Natural killer cell (primary cell): ENCODE data around the gene ALPI. TPM values are rescaled to one million over a fixed set of nuclear protein-coding genes. Genes with fewer than 3 reads are reported as not detected.
A peak's percentile ranks its signal among the peaks of the same experiment; 100 is the strongest.

Experiments
- ATAC-seq, 3 donors: fragments of 150-1000 bp in 2 of 3; fragments of 200-7000 bp in 1 of 3; cut with Tn5 transposase; 1 replicate in 1 of 3; 2 replicates in 2 of 3; pipeline ENCODE4 v1.10.0; 2021; ENCODE audit warnings: mild to moderate bottlenecking in 2 of 3, moderate library complexity in 2 of 3
- DNase-seq, 2 donors: peaks; one replicate each; pipeline versions ENCODE4 v3.0.0 to v3.0.0-alpha.2; 2013 to 2021; ENCODE audit warnings: mixed read lengths in 1 of 2
- H3K27ac ChIP-seq: one replicate; pipeline ENCODE4 v1.5.1; 2013; ENCODE audit warnings: mild to moderate bottlenecking, low read length
- H3K27me3 ChIP-seq: one replicate; pipeline ENCODE4 v1.6.1; 2013; ENCODE audit warnings: low read length; ENCODE audit not compliant: control insufficient read depth, insufficient read depth
- H3K36me3 ChIP-seq: one replicate; pipeline ENCODE4 v1.6.1; 2013; ENCODE audit warnings: low read length; ENCODE audit not compliant: control insufficient read depth, insufficient read depth
- H3K4me1 ChIP-seq: one replicate; pipeline ENCODE4 v1.6.1; 2013; ENCODE audit warnings: low read length; ENCODE audit not compliant: control insufficient read depth, insufficient read depth
- H3K4me3 ChIP-seq: one replicate; pipeline ENCODE4 v1.5.1; 2013; ENCODE audit warnings: low read length
- H3K9me3 ChIP-seq: one replicate; pipeline ENCODE4 v1.6.1; 2013; ENCODE audit warnings: low read length; ENCODE audit not compliant: control insufficient read depth, insufficient read depth
- H3K27ac Mint-ChIP-seq, 2 donors: one replicate each; pipeline ENCODE4 v1.8.0; 2022; ENCODE audit warnings: mild to moderate bottlenecking in 2 of 2, mixed read lengths in 2 of 2, moderate library complexity in 1 of 2
- H3K27me3 Mint-ChIP-seq, 2 donors: one replicate each; pipeline ENCODE4 v1.8.0; 2022; ENCODE audit warnings: low read depth in 2 of 2, mixed read lengths in 2 of 2
- H3K36me3 Mint-ChIP-seq: one replicate; pipeline ENCODE4 v1.8.0; 2022; ENCODE audit warnings: mixed read lengths
- H3K4me1 Mint-ChIP-seq, 2 donors: one replicate each; pipeline ENCODE4 v1.8.0; 2022; ENCODE audit warnings: mixed read lengths in 2 of 2
- H3K4me3 Mint-ChIP-seq: one replicate; pipeline ENCODE4 v1.8.0; 2022; ENCODE audit warnings: mild to moderate bottlenecking, moderate library complexity, mixed read lengths
- H3K9me3 Mint-ChIP-seq, 2 donors: one replicate each; pipeline ENCODE4 v1.8.0; 2022; ENCODE audit warnings: mixed read lengths in 2 of 2
- WGBS: methylation state at CpG from one replicate; pipeline ENCODE4 v1.1.7; 2013; ENCODE audit warnings: missing lambda C conversion rate; ENCODE audit not compliant: insufficient coverage; 5-methylcytosine and 5-hydroxymethylcytosine counted together
- intact Hi-C: fragments of 100-400 bp; cut with micrococcal nuclease; formaldehyde crosslinking; loops from one replicate; pipeline ENCODE4 v1.14.2; 2022
- total RNA-seq, 4 donors: library from RNA; stranded (reverse); fragments of 120-200 nt in 1 of 4; gene quantifications; one replicate each; pipeline versions ENCODE4 v1.2.3 to v1.2.4, GENCODE V29; 2013 to 2022
- TF ChIP-seq, protein P1 (sequence below): fragments of 200-600 bp; IDR thresholded peaks from one replicate; pipeline ENCODE4 v1.8.0; 2022; ENCODE audit warnings: antibody characterized with exemption

ALPI gene
- total RNA-seq, 3 donors from 2014 or later (not counting 1 experiment from before 2014, with no cell fraction given) = not detected

DNA sequence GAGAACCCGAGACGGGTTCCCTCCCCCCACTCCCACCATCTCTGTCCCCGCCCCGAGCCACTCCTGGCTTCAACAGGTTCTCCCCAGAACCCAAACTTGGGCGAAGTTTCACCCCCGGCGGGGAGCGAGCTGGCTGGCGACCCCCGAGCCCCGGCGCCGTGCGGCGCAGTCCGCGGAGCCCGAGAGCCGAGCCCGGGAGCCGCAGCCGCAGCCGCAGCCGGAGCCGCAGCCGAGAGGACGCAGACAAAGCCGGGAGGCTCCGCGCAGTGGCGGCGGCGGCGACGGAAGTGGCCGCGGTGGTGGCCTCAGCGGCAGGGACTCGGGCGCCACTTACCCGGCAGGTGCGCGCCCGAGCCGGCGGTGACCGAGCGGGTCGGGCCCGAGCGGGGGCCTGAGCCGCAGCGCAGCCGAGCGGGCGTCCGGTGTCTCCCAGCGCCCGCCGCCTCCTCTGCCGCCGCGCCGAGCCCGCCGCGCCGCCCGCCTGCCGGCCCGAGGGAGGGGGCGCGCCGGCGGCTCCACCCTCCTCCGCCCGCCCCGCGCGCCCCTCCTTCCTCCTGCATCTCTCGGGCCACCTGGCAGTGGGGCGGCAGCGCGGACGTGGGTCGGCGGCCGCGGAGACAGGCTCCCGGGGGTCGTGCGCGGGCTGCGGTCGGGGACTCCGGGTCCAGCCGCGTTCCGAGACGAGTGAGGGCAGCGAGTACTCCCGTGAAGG, 31.6 kb downstream of the ALPI start, which contains the start of gene ECEL1:
Gene ECEL1 (minus strand): TSS at position 450 of the 712 bp plus-strand sequence. CDS start 1,181 bp downstream, outside the sequence.
- TF ChIP-seq, protein P1, sequence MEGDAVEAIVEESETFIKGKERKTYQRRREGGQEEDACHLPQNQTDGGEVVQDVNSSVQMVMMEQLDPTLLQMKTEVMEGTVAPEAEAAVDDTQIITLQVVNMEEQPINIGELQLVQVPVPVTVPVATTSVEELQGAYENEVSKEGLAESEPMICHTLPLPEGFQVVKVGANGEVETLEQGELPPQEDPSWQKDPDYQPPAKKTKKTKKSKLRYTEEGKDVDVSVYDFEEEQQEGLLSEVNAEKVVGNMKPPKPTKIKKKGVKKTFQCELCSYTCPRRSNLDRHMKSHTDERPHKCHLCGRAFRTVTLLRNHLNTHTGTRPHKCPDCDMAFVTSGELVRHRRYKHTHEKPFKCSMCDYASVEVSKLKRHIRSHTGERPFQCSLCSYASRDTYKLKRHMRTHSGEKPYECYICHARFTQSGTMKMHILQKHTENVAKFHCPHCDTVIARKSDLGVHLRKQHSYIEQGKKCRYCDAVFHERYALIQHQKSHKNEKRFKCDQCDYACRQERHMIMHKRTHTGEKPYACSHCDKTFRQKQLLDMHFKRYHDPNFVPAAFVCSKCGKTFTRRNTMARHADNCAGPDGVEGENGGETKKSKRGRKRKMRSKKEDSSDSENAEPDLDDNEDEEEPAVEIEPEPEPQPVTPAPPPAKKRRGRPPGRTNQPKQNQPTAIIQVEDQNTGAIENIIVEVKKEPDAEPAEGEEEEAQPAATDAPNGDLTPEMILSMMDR = no peak
- Mint-ChIP-seq H3K4me3 (peak within 1 kb of the TSS; percentile 31), H3K27me3 (peaks cover 28 to 31% of the 10 kb centered on the region in 2 donors), H3K4me1 (peaks cover 4 to 5% of the 10 kb centered on the region in 2 donors), H3K36me3 (no peaks in the 10 kb centered on the region), H3K27ac (no peak within 1 kb of the TSS), H3K9me3 (no peaks in the 10 kb centered on the region)
- WGBS = under 1% methylated on average over 102 of the region's 102 CpGs
- ATAC-seq (peak in 1 of 3 donors; percentile 42), DNase-seq (no peak)
- Histone ChIP-seq H3K27ac (no peak within 1 kb of the TSS), H3K4me3 (no peak within 1 kb of the TSS), H3K9me3 (no peaks in the 10 kb centered on the region), H3K27me3 (peaks cover 8% of the 10 kb centered on the region), H3K4me1 (peaks cover 6% of the 10 kb centered on the region), H3K36me3 (no peaks in the 10 kb centered on the region)
- intact Hi-C loops = no loop called here

DNA sequence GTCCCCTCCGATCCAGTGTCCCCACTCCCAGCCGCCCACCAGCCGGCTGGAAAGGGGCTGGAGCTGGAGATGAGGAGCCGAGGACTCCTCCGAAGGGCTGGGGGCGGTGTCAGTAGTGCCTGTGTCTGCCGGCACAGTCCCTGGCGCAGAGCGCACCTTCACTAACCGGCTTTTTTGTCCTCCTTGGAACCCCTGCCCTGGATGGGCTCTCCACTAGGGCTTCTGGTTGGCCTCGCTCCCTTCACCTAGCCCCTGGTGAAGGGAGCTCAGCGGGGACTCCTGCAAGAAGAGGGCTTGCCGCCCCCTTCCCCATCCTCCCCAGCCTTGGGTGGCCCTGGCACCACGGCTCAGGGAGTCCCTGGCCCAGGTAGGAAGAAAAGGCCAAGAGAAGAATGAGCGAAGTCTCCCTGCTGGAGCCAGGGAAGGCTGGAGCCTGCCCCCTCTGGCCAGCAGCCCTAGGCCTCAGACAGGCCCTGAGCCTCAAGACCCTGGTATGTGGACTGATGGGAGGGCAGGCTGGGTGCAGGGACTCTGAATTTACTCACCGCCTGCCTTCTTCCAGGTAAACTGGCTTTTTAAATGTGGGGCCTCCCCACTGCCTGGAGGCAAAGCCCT, 32.3 kb downstream of the ALPI start:
- Mint-ChIP-seq H3K27ac (no peak overlapping the region), H3K27me3 (peaks cover 28 to 35% of the 10 kb centered on the region in 2 donors), H3K4me3 (no peak overlapping the region), H3K36me3 (no peaks in the 10 kb centered on the region), H3K4me1 (peaks cover 4 to 5% of the 10 kb centered on the region in 2 donors), H3K9me3 (no peaks in the 10 kb centered on the region)
- TF ChIP-seq, protein P1 = no peak
- no peaks in the 10 kb centered on the region for H3K36me3 ChIP-seq
- peaks cover 6% of the 10 kb centered on the region for H3K4me1 ChIP-seq
- no peak for DNase-seq
- H3K9me3 ChIP-seq = no peaks in the 10 kb centered on the region
- no peak overlapping the region for H3K4me3 ChIP-seq
- H3K27me3 ChIP-seq = peaks cover 8% of the 10 kb centered on the region
- intact Hi-C loops = no loop called here
- no peak overlapping the region for H3K27ac ChIP-seq
- 52% methylated on average over 16 of the region's 16 CpGs for WGBS
- no peak for ATAC-seq

DNA sequence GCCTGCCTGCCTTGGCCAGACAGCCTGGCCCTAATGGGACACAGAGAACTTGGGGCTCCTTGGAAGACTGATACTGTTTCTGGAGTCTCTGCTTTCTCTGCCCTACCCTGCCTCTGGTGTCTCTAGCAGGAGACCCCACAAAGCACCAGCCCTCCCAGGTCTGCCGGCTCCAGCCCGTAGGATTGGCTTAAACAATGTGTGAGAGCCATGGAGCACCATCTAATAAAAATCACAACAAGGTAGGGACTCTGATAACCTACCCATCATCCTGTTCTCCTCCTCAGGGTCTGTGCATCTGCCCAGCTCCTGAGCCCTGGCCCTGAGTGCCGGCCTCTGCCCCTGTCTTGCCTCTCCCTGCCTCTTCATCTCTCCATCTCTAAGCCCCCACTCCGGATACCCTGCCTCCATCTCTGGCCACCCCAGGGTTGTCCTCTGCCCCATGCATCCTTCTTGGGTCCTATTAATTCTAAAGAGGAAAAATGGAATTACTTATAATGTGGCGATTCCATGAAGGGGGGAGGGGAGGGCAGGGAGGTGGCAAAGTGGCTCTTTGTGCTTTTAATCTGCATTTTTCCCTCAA, 32.9 kb downstream of the ALPI start:
- H3K4me1 ChIP-seq = peaks cover 6% of the 10 kb centered on the region
- no peak overlapping the region for H3K27ac ChIP-seq
- no peak overlapping the region for H3K4me3 ChIP-seq
- DNase-seq (no peak), ATAC-seq (no peak)
- H3K36me3 ChIP-seq = no peaks in the 10 kb centered on the region
- H3K9me3 ChIP-seq = no peaks in the 10 kb centered on the region
- peaks cover 28 to 33% of the 10 kb centered on the region in 2 donors for H3K27me3 Mint-ChIP-seq
- TF ChIP-seq, protein P1 = no peak
- H3K4me1 Mint-ChIP-seq = peaks cover 4 to 5% of the 10 kb centered on the region in 2 donors
- peaks cover 8% of the 10 kb centered on the region for H3K27me3 ChIP-seq
- H3K9me3 Mint-ChIP-seq = no peaks in the 10 kb centered on the region
- no peak overlapping the region for H3K27ac Mint-ChIP-seq
- 91% methylated on average over 4 of the region's 5 CpGs for WGBS
- H3K36me3 Mint-ChIP-seq = no peaks in the 10 kb centered on the region
- peak overlapping the region; percentile 31 for H3K4me3 Mint-ChIP-seq
- intact Hi-C loops = no loop called here
